Mesenchymal stem cell (in vitro differentiated cells and primary cell): ENCODE data around the gene DEFB124.
A peak's percentile ranks its signal among the peaks of the same experiment; 100 is the strongest.

Experiments used
- DNase-seq: peaks from one replicate; pipeline ENCODE4 v3.0.0-alpha.2; 2013
- H2AFZ ChIP-seq: one replicate; pipeline ENCODE4 v1.6.1; 2013; ENCODE audit warnings: low read depth, mild to moderate bottlenecking, control low read depth, inconsistent platforms, low read length, moderate library complexity
- H2AK5ac ChIP-seq: 2 replicates; pipeline ENCODE4 v1.6.1; 2013; ENCODE audit warnings: low read length, moderate library complexity, mild to moderate bottlenecking, inconsistent platforms; ENCODE audit not compliant: severe bottlenecking
- H2BK120ac ChIP-seq: one replicate; pipeline ENCODE4 v1.6.1; 2013; ENCODE audit warnings: low read depth, mild to moderate bottlenecking, inconsistent platforms, low read length, moderate library complexity
- H2BK12ac ChIP-seq, 2 experiments: one replicate each; pipeline ENCODE4 v1.6.1; 2013; ENCODE audit warnings: inconsistent platforms in 2 of 2, low read length in 2 of 2, mild to moderate bottlenecking in 2 of 2, moderate library complexity in 2 of 2, control low read depth in 1 of 2
- H2BK15ac ChIP-seq: one replicate; pipeline ENCODE4 v1.6.1; 2013; ENCODE audit warnings: mild to moderate bottlenecking, low read depth, inconsistent platforms; ENCODE audit not compliant: poor library complexity, severe bottlenecking
- H2BK5ac ChIP-seq: 2 replicates; pipeline ENCODE4 v1.6.1; 2013; ENCODE audit warnings: low read depth, mild to moderate bottlenecking, low read length, control low read depth, inconsistent platforms; ENCODE audit not compliant: poor library complexity, severe bottlenecking
- H3K14ac ChIP-seq, 2 experiments: one replicate each; pipeline ENCODE4 v1.6.1; 2013; ENCODE audit warnings: inconsistent platforms in 2 of 2, low read length in 2 of 2, control low read depth in 1 of 2, mild to moderate bottlenecking in 1 of 2, moderate library complexity in 1 of 2
- H3K18ac ChIP-seq, 2 experiments: one replicate each; pipeline ENCODE4 v1.6.1; 2013; ENCODE audit warnings: inconsistent platforms in 2 of 2, low read length in 2 of 2, control low read depth in 1 of 2, low read depth in 1 of 2, mild to moderate bottlenecking in 1 of 2
- H3K23ac ChIP-seq, 2 experiments: one replicate each; pipeline ENCODE4 v1.6.1; 2013; ENCODE audit warnings: inconsistent platforms in 2 of 2, low read length in 2 of 2, mild to moderate bottlenecking in 2 of 2, moderate library complexity in 2 of 2, control low read depth in 1 of 2
- H3K27ac ChIP-seq: 2 replicates; pipeline ENCODE4 v1.5.1; 2013; ENCODE audit warnings: mild to moderate bottlenecking, moderate library complexity, low read length, control low read depth, inconsistent platforms; ENCODE audit not compliant: poor library complexity, severe bottlenecking
- H3K27me3 ChIP-seq, 2 experiments: 2 replicates each; pipeline versions ENCODE4 v1.6.1 to v1.7.0; 2013; ENCODE audit warnings: low read length in 2 of 2, mild to moderate bottlenecking in 2 of 2, moderate library complexity in 2 of 2, control low read depth in 1 of 2, inconsistent platforms in 1 of 2; ENCODE audit not compliant: control insufficient read depth in 1 of 2, insufficient read depth in 1 of 2
- H3K36me3 ChIP-seq, 2 experiments: 2 replicates each; pipeline versions ENCODE4 v1.6.1 to v1.7.0; 2013; ENCODE audit warnings: low read length in 2 of 2, control low read depth in 1 of 2, inconsistent platforms in 1 of 2, low read depth in 1 of 2, mild to moderate bottlenecking in 1 of 2; ENCODE audit not compliant: insufficient read depth in 2 of 2, control insufficient read depth in 1 of 2
- H3K4ac ChIP-seq, 2 experiments: one replicate each; pipeline ENCODE4 v1.6.1; 2013; ENCODE audit warnings: inconsistent platforms in 2 of 2, low read length in 2 of 2, mild to moderate bottlenecking in 2 of 2, moderate library complexity in 2 of 2, control low read depth in 1 of 2, low read depth in 1 of 2
- H3K4me1 ChIP-seq: 2 replicates; pipeline ENCODE4 v1.6.1; 2013; ENCODE audit warnings: low read depth, low read length, control low read depth; ENCODE audit not compliant: control insufficient read depth, insufficient read depth
- H3K4me2 ChIP-seq: 2 replicates; pipeline ENCODE4 v1.6.1; 2013; ENCODE audit warnings: low read length, mild to moderate bottlenecking, inconsistent platforms; ENCODE audit not compliant: poor library complexity, severe bottlenecking
- H3K4me3 ChIP-seq, 2 experiments: 2 replicates each; pipeline versions ENCODE4 v1.5.1 to v1.7.0; 2013; ENCODE audit warnings: low read length in 2 of 2, mild to moderate bottlenecking in 2 of 2, control low read depth in 1 of 2, low read depth in 1 of 2; ENCODE audit not compliant: insufficient read depth in 1 of 2
- H3K79me1 ChIP-seq: replicated peaks from 2 replicates; pipeline ENCODE4 v1.6.1; 2013; ENCODE audit warnings: mild to moderate bottlenecking, control low read depth, low read length, inconsistent platforms; ENCODE audit not compliant: poor library complexity, severe bottlenecking
- H3K9ac ChIP-seq: 2 replicates; pipeline ENCODE4 v1.7.0; 2013; ENCODE audit warnings: mild to moderate bottlenecking, low read length, moderate library complexity
- H3K9me3 ChIP-seq: 2 replicates; pipeline ENCODE4 v1.7.0; 2013; ENCODE audit warnings: mild to moderate bottlenecking, low read length; ENCODE audit not compliant: control insufficient read depth
- H4K8ac ChIP-seq: one replicate; pipeline ENCODE4 v1.6.1; 2013; ENCODE audit warnings: inconsistent platforms, mild to moderate bottlenecking, low read length, moderate library complexity
- H4K91ac ChIP-seq: one replicate; pipeline ENCODE4 v1.6.1; 2013; ENCODE audit warnings: mild to moderate bottlenecking, low read length, inconsistent platforms
- whole genome bisulfite sequencing: methylation state at CpG from one replicate; pipeline ENCODE4 v1.1.7; 2013; ENCODE audit warnings: mixed read lengths; 5-methylcytosine and 5-hydroxymethylcytosine counted together

Gene DEFB124

GRCh38 chr20:31517373-31517772, 42.4 kb upstream of the DEFB124 start:
- no peak overlapping the region for H3K23ac ChIP-seq
- H2AFZ ChIP-seq = no peak overlapping the region
- peak overlapping the region; percentile 6 for H3K4me2 ChIP-seq
- no peak overlapping the region for H2BK120ac ChIP-seq
- peak overlapping the region in 1 of 2 experiments; percentile 97 for H3K4me3 ChIP-seq
- H3K27me3 ChIP-seq = no peaks in the 10 kb centered on the region
- H4K91ac ChIP-seq = peak overlapping the region; percentile 6
- WGBS = 83% methylated on average over 3 of the region's 4 CpGs
- H3K36me3 ChIP-seq = peaks cover 19 to 41% of the 10 kb centered on the region in 2 experiments
- no peak overlapping the region for H3K18ac ChIP-seq
- no peak overlapping the region for H2AK5ac ChIP-seq
- no peak overlapping the region for H2BK15ac ChIP-seq
- peaks cover 33% of the 10 kb centered on the region for H3K4me1 ChIP-seq
- no peak overlapping the region for H3K4ac ChIP-seq
- H3K79me1 ChIP-seq = peaks cover 4% of the 10 kb centered on the region
- H3K9me3 ChIP-seq = no peaks in the 10 kb centered on the region
- DNase-seq = peak; percentile 76
- H3K9ac ChIP-seq = peak overlapping the region; percentile 97
- H4K8ac ChIP-seq = no peak overlapping the region
- H3K27ac ChIP-seq = peak overlapping the region; percentile 5
- H2BK12ac ChIP-seq = no peak overlapping the region
- no peak overlapping the region for H2BK5ac ChIP-seq
- no peak overlapping the region for H3K14ac ChIP-seq

- Histone ChIP-seq H4K91ac (no peak overlapping the region), H3K36me3 (peaks cover 17 to 37% of the 10 kb centered on the region in 2 experiments), H3K18ac (no peak overlapping the region), H3K4me2 (peak overlapping the region; percentile 83), H3K27ac (no peak overlapping the region), H2BK12ac (no peak overlapping the region), H3K9ac (peak overlapping the region; percentile 97), H3K79me1 (peaks cover 1% of the 10 kb centered on the region), H2BK120ac (no peak overlapping the region), H2AK5ac (peak overlapping the region; percentile 8), H3K14ac (no peak overlapping the region), H4K8ac (no peak overlapping the region), H2BK5ac (no peak overlapping the region), H3K4me3 (peak overlapping the region in 1 of 2 experiments; percentile 97), H3K27me3 (no peaks in the 10 kb centered on the region), H2BK15ac (no peak overlapping the region), H3K4me1 (peaks cover 29% of the 10 kb centered on the region), H3K4ac (peak overlapping the region in 1 of 2 experiments; percentile 30), H3K9me3 (no peaks in the 10 kb centered on the region), H3K23ac (peak overlapping the region in 1 of 2 experiments; percentile 16), H2AFZ (no peak overlapping the region)
- 100% methylated on average over 2 of the region's 2 CpGs for WGBS
- DNase-seq = no peak
Observed at GRCh38 chr20:31516651-31517050, 41.7 kb upstream of the DEFB124 start.

GRCh38 chr20:31516166-31516565, 41.2 kb upstream of the DEFB124 start:
- Histone ChIP-seq H3K9me3 (no peaks in the 10 kb centered on the region), H3K4me3 (peak overlapping the region in 1 of 2 experiments; percentile 97), H2BK120ac (no peak overlapping the region), H2BK5ac (no peak overlapping the region), H3K27ac (no peak overlapping the region), H2BK15ac (no peak overlapping the region), H2BK12ac (no peak overlapping the region), H3K23ac (peak overlapping the region in 1 of 2 experiments; percentile 16), H3K27me3 (no peaks in the 10 kb centered on the region), H4K8ac (no peak overlapping the region), H3K79me1 (peaks cover 1% of the 10 kb centered on the region), H3K14ac (no peak overlapping the region), H3K18ac (no peak overlapping the region), H3K4me2 (peak overlapping the region; percentile 83), H3K9ac (peak overlapping the region; percentile 97), H3K4ac (peak overlapping the region in 1 of 2 experiments; percentile 30), H3K4me1 (peaks cover 27% of the 10 kb centered on the region), H3K36me3 (peaks cover 17 to 37% of the 10 kb centered on the region in 2 experiments), H2AFZ (no peak overlapping the region), H4K91ac (no peak overlapping the region), H2AK5ac (no peak overlapping the region)
- 95% methylated on average over 4 of the region's 4 CpGs for WGBS
- DNase-seq = no peak

GRCh38 chr20:31515775-31516107, 40.8 kb upstream of the DEFB124 start:
- Histone ChIP-seq H3K9me3 (no peaks in the 10 kb centered on the region), H3K18ac (peak overlapping the region in 1 of 2 experiments; percentile 7), H2BK12ac (no peak overlapping the region), H2AK5ac (peak overlapping the region; percentile 2), H2BK120ac (no peak overlapping the region), H4K91ac (peak overlapping the region; percentile 2), H3K14ac (no peak overlapping the region), H3K4me1 (peaks cover 26% of the 10 kb centered on the region), H2AFZ (no peak overlapping the region), H4K8ac (peak overlapping the region; percentile 42), H3K27ac (no peak overlapping the region), H3K23ac (peak overlapping the region in 1 of 2 experiments; percentile 15), H3K79me1 (peaks cover 1% of the 10 kb centered on the region), H2BK5ac (peak overlapping the region; percentile 49), H3K36me3 (peaks cover 16 to 33% of the 10 kb centered on the region in 2 experiments), H3K9ac (peak overlapping the region; percentile 97), H3K4me3 (peak overlapping the region in 1 of 2 experiments; percentile 97), H3K4ac (peak overlapping the region; percentile 15 to 53), H3K4me2 (peak overlapping the region; percentile 83), H2BK15ac (no peak overlapping the region), H3K27me3 (no peaks in the 10 kb centered on the region)
- no peak for DNase-seq
- WGBS = 91% methylated on average over 3 of the region's 3 CpGs
